HCT116 (cell line): Measurements from ENCODE around the gene MACROH2A2. TPM values are rescaled to one million over a fixed set of nuclear protein-coding genes. Genes with fewer than 3 reads are reported as not detected.

Experiments
- ATAC-seq: fragments of 200-7000 bp; cut with Tn5 transposase; 2 replicates; pipeline ENCODE4 v1.9.1; 2020; ENCODE audit warnings: mild to moderate bottlenecking, moderate library complexity
- BruUV-seq: library from RNA; stranded (reverse); fragments of 400-500 nt; replicated peaks from 2 replicates; lab custom pipeline; 2021; lab: Mats Ljungman, UMichigan
- CTCF ChIA-PET: fragments of 300-600 bp; sonication (Branson Sonifier 250); formaldehyde crosslinking; loops from one replicate; lab custom pipeline; 2021; ENCODE audit warnings: antibody characterized with exemption; lab: Charles Lee
- POLR2A ChIA-PET: fragments of 300-600, 350-600 bp; sonication (Branson Sonifier 250); formaldehyde crosslinking; loops from one replicate; lab custom pipeline; 2021; ENCODE audit warnings: antibody characterized with exemption; lab: Charles Lee
- RAD21 ChIA-PET, 2 experiments: fragments of 300-600 bp; sonication (Branson Sonifier 250); formaldehyde crosslinking; loops; one replicate each; lab custom pipeline; 2023; ENCODE audit warnings: low total read pairs in 2 of 2; ENCODE audit not compliant: uncharacterized antibody in 2 of 2, unreplicated experiment in 2 of 2, low non-redundant PET in 1 of 2; lab: Charles Lee
- DNase-seq: peaks from one replicate; pipeline ENCODE4 v3.0.0-alpha.2; 2010; ENCODE audit warnings: low read depth, low spot score
- H2AFZ ChIP-seq: fragments of 200-600 bp; shearing (Covaris generic), sonication (generic); 2 replicates; pipeline ENCODE4 v1.6.1; 2017; ENCODE audit warnings: low read depth, mixed run types, mixed read lengths, antibody characterized with exemption, low read length; ENCODE audit not compliant: poor library complexity, severe bottlenecking
- H3K27ac ChIP-seq: 2 replicates; pipeline ENCODE4 v1.5.1; 2012; ENCODE audit warnings: low read depth, low read length
- H3K27me3 ChIP-seq: fragments of 200-600 bp; sonication (generic); 2 replicates; pipeline ENCODE4 v1.6.1; 2016; ENCODE audit warnings: mixed run types, low read length, mixed read lengths; ENCODE audit not compliant: insufficient read depth
- H3K36me3 ChIP-seq, 2 experiments: fragments of 200-500 bp in 1 of 2; fragments of 200-600 bp in 1 of 2; sonication (Bioruptor generic) in 1 of 2; sonication (generic) in 1 of 2; 2 replicates each; pipeline versions ENCODE4 v1.5.1 to v1.6.1; 2014 to 2016; ENCODE audit warnings: low read length in 2 of 2, inconsistent platforms in 1 of 2, mixed read lengths in 1 of 2, mixed run types in 1 of 2; ENCODE audit not compliant: insufficient read depth in 2 of 2, control insufficient read depth in 1 of 2
- H3K4me1 ChIP-seq, 2 experiments: fragments of 200-600 bp in 1 of 2; sonication (generic) in 1 of 2; 2 replicates each; pipeline versions ENCODE4 v1.5.1 to v1.6.1; 2012 to 2017; ENCODE audit warnings: low read length in 2 of 2, inconsistent platforms in 1 of 2, mild to moderate bottlenecking in 1 of 2, mixed read lengths in 1 of 2, mixed run types in 1 of 2, moderate library complexity in 1 of 2; ENCODE audit not compliant: insufficient read depth in 2 of 2, control insufficient read depth in 1 of 2
- H3K4me2 ChIP-seq: fragments of 200-600 bp; sonication (generic); 2 replicates; pipeline ENCODE4 v1.6.1; 2017; ENCODE audit warnings: mixed run types, low read length, mixed read lengths
- H3K4me3 ChIP-seq, 2 experiments: fragments of 200-600 bp in 1 of 2; sonication (generic) in 1 of 2; replicated peaks in 1 of 2; 2 replicates each; pipeline ENCODE4 v1.5.1; 2011 to 2016; ENCODE audit warnings: low read length in 2 of 2, control low read depth in 1 of 2, low read depth in 1 of 2, mild to moderate bottlenecking in 1 of 2, mixed read lengths in 1 of 2, mixed run types in 1 of 2
- H3K79me2 ChIP-seq: fragments of 200-600 bp; sonication (generic); 2 replicates; pipeline ENCODE4 v1.6.1; 2017; ENCODE audit warnings: mild to moderate bottlenecking, mixed run types, low read length, moderate library complexity, mixed read lengths; ENCODE audit not compliant: insufficient read depth
- H3K9ac ChIP-seq: fragments of 200-600 bp; sonication (generic); 2 replicates; pipeline ENCODE4 v1.6.1; 2016; ENCODE audit warnings: low read length, mixed read lengths
- H3K9me2 ChIP-seq: fragments of 200-600 bp; sonication (generic), shearing (Covaris generic); 2 replicates; pipeline ENCODE4 v1.6.1; 2017; ENCODE audit warnings: mixed run types, mild to moderate bottlenecking, moderate library complexity; ENCODE audit not compliant: insufficient read depth
- H3K9me3 ChIP-seq, 2 experiments: fragments of 200-500 bp in 1 of 2; fragments of 200-600 bp in 1 of 2; sonication (Bioruptor generic) in 1 of 2; sonication (generic) in 1 of 2; 2 replicates each; pipeline ENCODE4 v1.6.1; 2014 to 2017; ENCODE audit warnings: low read length in 2 of 2, mixed read lengths in 2 of 2, inconsistent platforms in 1 of 2, low read depth in 1 of 2, mild to moderate bottlenecking in 1 of 2, mixed run types in 1 of 2, moderate library complexity in 1 of 2; ENCODE audit not compliant: control insufficient read depth in 1 of 2, insufficient read depth in 1 of 2
- H4K20me1 ChIP-seq: fragments of 200-600 bp; sonication (generic), shearing (Covaris generic); 2 replicates; pipeline ENCODE4 v1.6.1; 2017; ENCODE audit warnings: mixed run types, mild to moderate bottlenecking, moderate library complexity; ENCODE audit not compliant: insufficient read depth
- CBX3 ChIP-seq: IDR thresholded peaks from 2 replicates; pipeline ENCODE4 v1.6.1; 2012; ENCODE audit warnings: low read depth
- CEBPB ChIP-seq: IDR thresholded peaks from 2 replicates; pipeline ENCODE4 v1.6.1; 2012; ENCODE audit warnings: low read depth
- EGR1 ChIP-seq: IDR thresholded peaks from 2 replicates; pipeline ENCODE4 v1.6.1; 2012; ENCODE audit warnings: low read depth
- EZH2 ChIP-seq: fragments of 200-600 bp; sonication (generic); IDR thresholded peaks from 2 replicates; pipeline ENCODE4 v1.6.1; 2017; ENCODE audit warnings: antibody characterized with exemption, mixed run types
- FOSL1 ChIP-seq: IDR thresholded peaks from 2 replicates; pipeline ENCODE4 v1.6.1; 2012; ENCODE audit warnings: low read depth
- POLR2A ChIP-seq: IDR thresholded peaks from 2 replicates; pipeline ENCODE4 v1.7.0; 2011; ENCODE audit warnings: borderline replicate concordance; ENCODE audit not compliant: insufficient read depth, insufficient read length; ENCODE audit errors: extremely low read depth
- POLR2AphosphoS5 ChIP-seq: IDR thresholded peaks from 2 replicates; pipeline ENCODE4 v1.6.1; 2011; ENCODE audit warnings: mild to moderate bottlenecking, low read depth, low read length, moderate library complexity
- SIN3A ChIP-seq: IDR thresholded peaks from 2 replicates; pipeline ENCODE4 v1.6.1; 2012; ENCODE audit warnings: low read depth
- SP1 ChIP-seq: IDR thresholded peaks from 2 replicates; pipeline ENCODE4 v1.6.1; 2012; ENCODE audit warnings: low read depth
- SRF ChIP-seq: IDR thresholded peaks from 2 replicates; pipeline ENCODE4 v1.6.1; 2012; ENCODE audit warnings: low read depth
- ZFX ChIP-seq: fragments of 450-650 bp; IDR thresholded peaks from 2 replicates; pipeline ENCODE4 v1.6.1; 2017
- ZNF274 ChIP-seq: fragments of 200-500 bp; sonication (Bioruptor generic); IDR thresholded peaks from 2 replicates; pipeline ENCODE4 v1.6.1; 2014; ENCODE audit warnings: mild to moderate bottlenecking, low read depth, low read length, inconsistent platforms
- intact Hi-C: fragments of 100-400 bp; cut with micrococcal nuclease; formaldehyde crosslinking; loops from 2 replicates; pipeline ENCODE4 v1.10.0; 2022
- total RNA-seq: library from RNA; stranded (reverse); gene quantifications from one replicate; pipeline ENCODE4 v1.2.1, GENCODE V29; 2021; ENCODE audit not compliant: unreplicated experiment
- TF ChIP-seq, protein P1 (sequence below): IDR thresholded peaks from 2 replicates; pipeline ENCODE4 v1.6.1; 2012
- TF ChIP-seq, protein P2 (sequence below): IDR thresholded peaks from 2 replicates; pipeline ENCODE4 v1.6.1; 2011; ENCODE audit warnings: mild to moderate bottlenecking, low read length, moderate library complexity; ENCODE audit not compliant: insufficient replicate concordance; ENCODE audit errors: extremely low read depth
- TF ChIP-seq, protein P3 (sequence below): IDR thresholded peaks from 2 replicates; pipeline ENCODE4 v1.6.1; 2012

MACROH2A2 gene
- total RNA-seq, 1 experiment from 2014 or later = 41.4 TPM

DNA sequence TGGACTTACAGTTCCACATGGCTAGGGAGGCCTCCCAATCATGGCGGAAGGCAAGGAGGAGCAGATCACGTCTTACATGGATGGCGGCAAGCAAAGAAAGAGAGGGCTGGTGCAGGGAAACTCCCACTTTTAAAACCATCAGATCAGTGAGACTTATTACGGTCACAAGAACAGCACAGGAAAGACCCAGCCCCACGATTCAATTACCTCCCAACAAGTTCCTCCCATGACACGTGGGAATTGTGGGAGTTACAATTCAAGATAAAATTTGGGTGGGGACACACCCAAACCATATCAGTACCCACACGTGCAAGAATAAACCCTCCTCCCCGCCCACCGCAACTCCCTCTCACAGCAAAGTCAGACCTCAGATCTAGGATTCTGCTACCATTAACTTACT lies 84.5 kb downstream of the MACROH2A2 start:
- no peak overlapping the region for H3K4me3 ChIP-seq
- H3K27ac ChIP-seq = no peak overlapping the region
- H3K79me2 ChIP-seq = peaks cover 4% of the 10 kb centered on the region
- H3K4me2 ChIP-seq = no peak overlapping the region
- no TSS peak for BruUV-seq
- H3K4me1 ChIP-seq = peaks cover 15 to 37% of the 10 kb centered on the region in 2 experiments
- no peak overlapping the region for H2AFZ ChIP-seq
- no peaks in the 10 kb centered on the region for H3K36me3 ChIP-seq
- CTCF ChIA-PET = interaction anchor here (3.6 kb wide), 1 partner anchor 9 kb away, joined by 23 read pairs; the partner anchor contains the start of gene TYSND1
- no peak for DNase-seq
- intact Hi-C loops = no loop called here
- no peaks in the 10 kb centered on the region for H3K9me3 ChIP-seq
- no peaks in the 10 kb centered on the region for H3K9me2 ChIP-seq
- no peak overlapping the region for H3K9ac ChIP-seq
- no peak for TF ChIP-seq EZH2
- TF ChIP-seq CBX3 = no peak
- no peak for TF ChIP-seq POLR2AphosphoS5
- no peak for TF ChIP-seq ZFX
- TF ChIP-seq, protein P1, sequence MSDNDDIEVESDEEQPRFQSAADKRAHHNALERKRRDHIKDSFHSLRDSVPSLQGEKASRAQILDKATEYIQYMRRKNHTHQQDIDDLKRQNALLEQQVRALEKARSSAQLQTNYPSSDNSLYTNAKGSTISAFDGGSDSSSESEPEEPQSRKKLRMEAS = no peak
- no peak for TF ChIP-seq FOSL1
- TF ChIP-seq EGR1 = no peak
- no peak for TF ChIP-seq CEBPB
- no peak for TF ChIP-seq SRF
- TF ChIP-seq, protein P2, sequence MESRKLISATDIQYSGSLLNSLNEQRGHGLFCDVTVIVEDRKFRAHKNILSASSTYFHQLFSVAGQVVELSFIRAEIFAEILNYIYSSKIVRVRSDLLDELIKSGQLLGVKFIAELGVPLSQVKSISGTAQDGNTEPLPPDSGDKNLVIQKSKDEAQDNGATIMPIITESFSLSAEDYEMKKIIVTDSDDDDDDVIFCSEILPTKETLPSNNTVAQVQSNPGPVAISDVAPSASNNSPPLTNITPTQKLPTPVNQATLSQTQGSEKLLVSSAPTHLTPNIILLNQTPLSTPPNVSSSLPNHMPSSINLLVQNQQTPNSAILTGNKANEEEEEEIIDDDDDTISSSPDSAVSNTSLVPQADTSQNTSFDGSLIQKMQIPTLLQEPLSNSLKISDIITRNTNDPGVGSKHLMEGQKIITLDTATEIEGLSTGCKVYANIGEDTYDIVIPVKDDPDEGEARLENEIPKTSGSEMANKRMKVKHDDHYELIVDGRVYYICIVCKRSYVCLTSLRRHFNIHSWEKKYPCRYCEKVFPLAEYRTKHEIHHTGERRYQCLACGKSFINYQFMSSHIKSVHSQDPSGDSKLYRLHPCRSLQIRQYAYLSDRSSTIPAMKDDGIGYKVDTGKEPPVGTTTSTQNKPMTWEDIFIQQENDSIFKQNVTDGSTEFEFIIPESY = no peak
- no peak for TF ChIP-seq SIN3A
- no peak for TF ChIP-seq POLR2A
- no peak for TF ChIP-seq ZNF274
- TF ChIP-seq SP1 = no peak
- TF ChIP-seq, protein P3, sequence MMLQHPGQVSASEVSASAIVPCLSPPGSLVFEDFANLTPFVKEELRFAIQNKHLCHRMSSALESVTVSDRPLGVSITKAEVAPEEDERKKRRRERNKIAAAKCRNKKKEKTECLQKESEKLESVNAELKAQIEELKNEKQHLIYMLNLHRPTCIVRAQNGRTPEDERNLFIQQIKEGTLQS = no peak
- TF ChIP-seq, all 23 proteins: peak for 0
- RAD21 ChIA-PET = no interaction called here
- Histone ChIP-seq H4K20me1 (no peaks in the 10 kb centered on the region), H3K27me3 (no peaks in the 10 kb centered on the region)
- POLR2A ChIA-PET = interaction anchor here (0.7 kb wide), 1 partner anchor 9 kb away, joined by 3 read pairs; the partner anchor contains the start of gene TYSND1
- ATAC-seq = no peak
